Measurements from ENCODE around the gene ALG1. TPM values are rescaled to one million over a fixed set of nuclear protein-coding genes. Genes with fewer than 3 reads are reported as not detected.
A peak's percentile ranks its signal among the peaks of the same experiment; 100 is the strongest.

The ALG1 gene
- total RNA-seq, 2 experiments from 2014 or later = 21.1 to 29.0 TPM

- H3K27ac Mint-ChIP-seq = no peak overlapping the region
- no peak for DNase-seq
- no peak overlapping the region for H3K4me3 Mint-ChIP-seq
- H3K9me3 Mint-ChIP-seq (ENCODE audit: low read depth) = no peaks in the 10 kb centered on the region
- ATAC-seq = no peak
- no peaks in the 10 kb centered on the region for H3K27me3 Mint-ChIP-seq
- CTCF ChIA-PET = no interaction called here
- no peaks in the 10 kb centered on the region for H3K36me3 Mint-ChIP-seq
- peaks cover 4% of the 10 kb centered on the region for H3K4me1 Mint-ChIP-seq
These were observed 13.2 kb upstream of the ALG1 start for GRCh38 chr16:5058476-5058875.

DNA sequence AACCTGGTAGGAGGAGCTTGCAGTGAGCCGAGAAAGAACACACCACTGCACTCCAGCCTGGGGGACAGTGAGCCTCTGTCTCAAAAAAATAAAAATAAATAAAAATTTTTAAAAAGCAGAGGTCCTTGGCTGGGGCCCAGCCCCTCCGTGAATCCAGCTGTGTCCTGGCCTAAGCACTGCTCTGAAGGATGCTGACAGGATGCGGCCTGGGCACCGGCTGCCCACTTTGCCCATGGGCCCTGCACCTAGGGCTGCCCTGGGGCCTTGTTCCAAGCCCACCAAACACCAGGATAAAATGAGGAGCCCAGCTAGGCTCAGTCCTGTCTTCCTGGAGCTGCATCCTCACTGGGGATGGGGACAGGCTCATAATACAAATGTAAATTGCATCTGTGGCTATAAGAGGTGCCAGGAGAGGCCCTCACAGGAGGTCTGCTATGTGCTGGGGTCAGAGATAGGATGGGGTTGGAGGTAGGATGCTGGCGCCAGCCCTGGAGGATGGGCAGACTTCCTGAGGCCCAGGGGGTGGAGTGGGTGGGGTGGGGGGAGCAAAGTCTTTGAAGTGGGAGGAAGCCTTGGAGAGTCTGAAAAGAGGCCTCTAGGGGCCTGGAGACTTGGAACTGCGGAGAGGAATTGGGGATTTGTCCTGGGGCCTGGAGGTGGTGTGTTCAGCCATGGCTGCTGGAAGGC, 12.1 kb upstream of the ALG1 start:
- Mint-ChIP-seq H3K27ac (no peak overlapping the region), H3K36me3 (no peaks in the 10 kb centered on the region), H3K9me3 (ENCODE audit: low read depth) (no peaks in the 10 kb centered on the region), H3K4me3 (no peak overlapping the region), H3K4me1 (peaks cover 4% of the 10 kb centered on the region), H3K27me3 (no peaks in the 10 kb centered on the region)
- no peak for DNase-seq
- ATAC-seq = no peak
- CTCF ChIA-PET = interaction anchor here (1.2 to 1.6 kb wide), 2 partner anchors 8 to 25 kb away, joined by 3 to 4 read pairs; no protein-coding TSS in a partner anchor

DNA sequence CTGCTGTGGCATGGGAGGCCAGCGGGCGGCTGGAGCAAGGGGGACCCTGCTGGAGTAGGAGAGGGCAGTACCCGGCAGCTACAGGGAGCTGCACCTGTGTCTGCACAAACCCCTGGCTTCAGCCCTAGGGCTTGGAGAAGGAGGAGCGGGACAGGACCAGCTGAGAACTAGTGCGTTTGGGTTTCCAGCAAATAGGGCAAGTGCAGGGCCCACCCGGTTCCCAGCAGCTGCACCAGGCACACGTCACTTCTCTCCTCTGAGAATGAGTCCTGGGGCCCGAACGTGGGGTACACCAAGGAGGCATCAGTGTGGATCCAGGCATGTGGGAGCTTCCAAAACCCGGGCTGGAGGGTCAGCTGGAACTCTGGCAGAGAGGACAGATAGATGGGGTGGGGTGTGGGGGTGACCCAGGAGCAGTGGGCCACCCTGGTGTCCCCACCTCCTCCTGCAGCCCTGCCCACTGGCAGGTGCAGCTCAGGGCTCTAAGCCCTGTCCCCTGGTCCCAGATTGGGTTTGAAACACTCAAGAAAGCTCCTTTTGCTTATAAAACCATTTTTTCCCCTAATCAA, 11.5 kb upstream of the ALG1 start:
- H3K4me1 Mint-ChIP-seq = peaks cover 4% of the 10 kb centered on the region
- CTCF ChIA-PET = interaction anchor here (1.2 to 1.6 kb wide), 2 partner anchors 9 to 25 kb away, joined by 3 to 4 read pairs; no protein-coding TSS in a partner anchor
- ATAC-seq = no peak
- no peaks in the 10 kb centered on the region for H3K9me3 Mint-ChIP-seq (ENCODE audit: low read depth)
- H3K27me3 Mint-ChIP-seq = no peaks in the 10 kb centered on the region
- DNase-seq = no peak
- no peaks in the 10 kb centered on the region for H3K36me3 Mint-ChIP-seq
- no peak overlapping the region for H3K27ac Mint-ChIP-seq
- H3K4me3 Mint-ChIP-seq = no peak overlapping the region

DNA sequence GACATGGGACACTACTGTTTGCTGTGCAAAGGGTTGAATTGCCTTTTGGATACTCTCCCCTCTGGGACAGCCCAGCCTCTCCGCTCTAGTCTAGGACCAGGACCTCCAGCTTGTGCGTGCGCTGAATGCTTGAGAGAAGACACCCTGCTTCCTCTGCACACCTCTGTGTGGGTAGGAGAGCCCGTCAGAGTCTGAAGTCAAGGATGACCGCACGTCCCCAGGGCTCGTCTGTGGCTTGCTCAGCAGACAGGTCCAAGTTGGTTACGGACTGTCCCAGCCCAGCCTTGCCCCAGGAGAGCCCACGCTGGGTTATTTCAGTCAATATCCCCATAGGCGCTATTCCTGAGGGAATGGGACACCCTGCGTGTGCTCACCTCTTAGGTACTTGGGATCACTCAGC, 9.6 kb upstream of the ALG1 start:
- CTCF ChIA-PET = interaction anchor here (1.2 to 1.8 kb wide), 2 partner anchors 10 to 23 kb away, joined by 4 to 5 read pairs; partner anchors contain the start of gene ALG1

DNA sequence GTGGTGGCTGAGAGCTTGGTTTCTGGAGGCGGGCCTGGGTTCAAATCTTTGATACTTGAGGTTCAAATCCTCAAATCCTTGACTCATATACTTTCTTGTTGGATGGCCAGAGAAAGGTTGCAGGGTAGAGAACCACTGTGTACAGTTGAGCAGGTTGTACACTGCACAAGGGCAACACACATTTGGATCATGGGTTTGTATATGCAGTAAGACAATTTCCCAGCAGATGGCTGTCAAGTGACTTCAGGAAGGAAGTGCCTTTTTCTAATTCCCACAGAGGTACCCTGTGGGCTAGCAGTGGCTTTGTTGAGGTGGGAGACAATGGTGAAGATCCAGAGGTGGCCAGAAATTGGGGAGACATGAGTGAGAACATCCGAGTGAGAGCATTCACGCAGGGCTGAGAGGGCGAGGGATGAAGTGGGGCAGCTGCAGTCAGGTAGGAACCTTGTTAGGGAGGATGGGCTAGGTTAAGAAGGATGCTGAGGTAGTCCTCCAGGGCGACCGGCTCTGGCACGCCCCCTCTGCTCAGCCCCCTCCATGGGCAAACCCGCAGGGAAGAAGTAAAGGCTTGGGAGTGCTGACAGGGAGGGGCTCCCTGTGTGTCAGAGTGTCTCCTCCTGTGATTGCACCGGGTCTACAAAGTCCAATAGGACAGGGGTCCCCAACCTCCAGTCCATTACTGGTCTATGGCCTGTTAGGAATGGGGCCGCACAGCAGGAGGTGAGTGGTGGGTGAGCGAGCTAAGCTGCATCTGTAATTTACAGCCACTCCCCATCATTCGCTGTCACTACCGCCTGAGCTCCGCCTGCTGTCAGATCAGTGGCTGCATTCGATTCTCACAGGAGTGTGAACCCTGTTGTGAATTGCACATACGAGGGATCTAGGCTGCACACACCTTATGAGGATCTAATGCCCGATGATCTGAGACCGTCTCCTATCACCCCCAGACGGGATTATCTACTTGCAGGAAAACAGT, 8.6 kb upstream of the ALG1 start:
- ATAC-seq (no peak), DNase-seq (no peak)
- CTCF ChIA-PET = interaction anchor here (1.2 to 1.8 kb wide), 2 partner anchors 9 to 22 kb away, joined by 4 to 5 read pairs; partner anchors contain the start of gene ALG1
- Mint-ChIP-seq H3K4me1 (peaks cover 4% of the 10 kb centered on the region), H3K36me3 (no peaks in the 10 kb centered on the region), H3K4me3 (no peak overlapping the region), H3K27ac (no peak overlapping the region), H3K27me3 (no peaks in the 10 kb centered on the region), H3K9me3 (ENCODE audit: low read depth) (no peaks in the 10 kb centered on the region)

More for the DNA sequence above, 9.6 kb upstream of the ALG1 start:
- no peaks in the 10 kb centered on the region for H3K27me3 Mint-ChIP-seq
- H3K27ac Mint-ChIP-seq = no peak overlapping the region
- ATAC-seq (no peak), DNase-seq (no peak)
- H3K36me3 Mint-ChIP-seq = no peaks in the 10 kb centered on the region
- H3K9me3 Mint-ChIP-seq (ENCODE audit: low read depth) = no peaks in the 10 kb centered on the region
- peaks cover 4% of the 10 kb centered on the region for H3K4me1 Mint-ChIP-seq
- no peak overlapping the region for H3K4me3 Mint-ChIP-seq

DNA sequence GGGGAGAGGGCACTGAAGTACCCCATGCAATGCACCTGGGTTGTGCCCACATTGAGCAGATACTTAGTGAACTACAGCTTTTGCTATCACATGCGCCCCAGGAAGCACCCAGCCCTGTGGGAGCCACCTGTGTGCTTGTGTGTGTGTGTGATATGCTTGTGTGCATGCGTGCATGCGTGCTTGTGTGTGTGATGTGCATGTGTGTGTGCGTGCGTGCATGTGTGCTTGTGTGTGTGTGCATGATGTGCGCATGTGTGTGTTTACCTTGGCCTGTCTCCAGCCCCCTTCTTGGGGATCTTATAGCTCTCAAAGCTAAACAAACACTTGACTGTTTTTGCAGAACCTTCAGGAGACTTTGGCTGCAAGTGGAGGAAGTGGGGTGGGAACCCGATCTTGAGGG, 6.7 kb upstream of the ALG1 start:
- peaks cover 4% of the 10 kb centered on the region for H3K4me1 Mint-ChIP-seq
- no peaks in the 10 kb centered on the region for H3K9me3 Mint-ChIP-seq (ENCODE audit: low read depth)
- ATAC-seq (no peak), DNase-seq (no peak)
- H3K36me3 Mint-ChIP-seq = no peaks in the 10 kb centered on the region
- CTCF ChIA-PET = no interaction called here
- H3K27me3 Mint-ChIP-seq = no peaks in the 10 kb centered on the region
- H3K27ac Mint-ChIP-seq = no peak overlapping the region
- no peak overlapping the region for H3K4me3 Mint-ChIP-seq

DNA sequence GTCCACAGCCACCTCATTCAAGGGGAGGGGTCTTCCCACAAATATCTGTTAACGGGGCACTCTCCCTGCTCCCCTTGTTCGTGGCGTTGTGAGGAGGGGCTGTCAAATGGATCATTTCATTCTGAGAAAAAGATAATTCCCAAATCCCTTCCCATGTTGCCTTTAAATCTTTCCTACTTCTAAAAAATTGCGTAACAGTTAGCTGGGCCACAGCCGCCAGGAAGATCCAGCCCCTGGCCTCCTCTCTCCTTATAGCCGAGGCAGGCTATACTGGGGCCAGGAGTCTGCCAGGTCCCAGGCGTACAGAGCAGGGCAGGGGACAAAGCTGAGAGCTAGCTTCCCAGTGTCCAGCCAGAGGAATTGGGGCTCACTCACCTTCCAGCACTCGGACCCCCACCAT, 6.3 kb upstream of the ALG1 start:
- Mint-ChIP-seq H3K27me3 (no peaks in the 10 kb centered on the region), H3K9me3 (ENCODE audit: low read depth) (no peaks in the 10 kb centered on the region), H3K36me3 (no peaks in the 10 kb centered on the region), H3K27ac (no peak overlapping the region), H3K4me1 (peaks cover 4% of the 10 kb centered on the region), H3K4me3 (no peak overlapping the region)
- ATAC-seq (no peak), DNase-seq (no peak)
- CTCF ChIA-PET = no interaction called here

DNA sequence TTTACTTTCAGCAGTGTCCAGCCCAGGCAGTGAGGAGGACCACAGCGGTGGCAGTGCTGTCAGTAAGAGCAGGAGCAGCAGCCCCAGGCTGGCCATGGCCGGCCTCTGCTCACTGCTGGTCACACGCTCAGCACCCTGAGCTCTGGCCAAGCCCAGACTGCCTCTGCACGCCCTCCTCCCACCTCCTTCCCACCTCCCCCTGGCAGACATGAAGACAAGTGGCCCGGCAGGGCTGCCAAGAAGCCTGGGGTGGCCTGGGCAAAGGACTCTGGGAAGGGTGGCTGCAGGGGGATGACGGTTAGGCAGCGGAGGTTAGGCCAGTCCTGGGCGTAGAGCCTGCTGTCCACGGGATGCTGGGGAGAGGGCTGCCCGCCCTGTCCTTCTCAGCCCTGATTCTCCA, 5.8 kb upstream of the ALG1 start, which contains the start of gene C16orf89:
C16orf89 (minus strand) TSS at position 144 of the 400 bp plus-strand sequence; CDS start at position 96, 48 bp downstream.
- no peaks in the 10 kb centered on the region for H3K36me3 Mint-ChIP-seq
- ATAC-seq (no peak), DNase-seq (no peak)
- CTCF ChIA-PET = no interaction called here
- H3K27me3 Mint-ChIP-seq = no peaks in the 10 kb centered on the region
- no peak within 1 kb of the TSS for H3K27ac Mint-ChIP-seq
- peaks cover 6% of the 10 kb centered on the region for H3K4me1 Mint-ChIP-seq
- H3K4me3 Mint-ChIP-seq = no peak within 1 kb of the TSS
- peaks cover under 1% of the 10 kb centered on the region for H3K9me3 Mint-ChIP-seq (ENCODE audit: low read depth)

DNA sequence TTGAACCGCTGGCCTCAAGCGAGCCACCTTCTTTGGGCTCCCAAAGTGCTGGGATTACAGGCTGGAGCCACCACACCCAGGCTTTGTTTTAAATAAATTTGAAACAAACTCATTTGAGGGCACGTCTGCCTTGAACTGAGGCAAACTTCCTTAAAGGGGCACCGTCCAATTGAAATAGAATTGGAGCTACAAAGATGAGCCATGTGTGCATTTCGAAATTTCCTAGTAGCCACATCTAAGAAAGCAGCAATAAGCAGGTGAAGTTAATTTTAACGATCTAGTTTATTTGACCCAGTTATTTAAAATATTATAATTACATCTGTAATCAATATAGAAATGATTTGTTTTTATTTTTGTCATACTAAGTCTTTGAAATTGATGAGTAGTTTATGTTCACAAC, 5.1 kb upstream of the ALG1 start:
- H3K27ac Mint-ChIP-seq = no peak overlapping the region
- no peak overlapping the region for H3K4me3 Mint-ChIP-seq
- H3K9me3 Mint-ChIP-seq (ENCODE audit: low read depth) = peaks cover 3% of the 10 kb centered on the region
- H3K36me3 Mint-ChIP-seq = no peaks in the 10 kb centered on the region
- peaks cover 13% of the 10 kb centered on the region for H3K4me1 Mint-ChIP-seq
- DNase-seq (no peak), ATAC-seq (no peak)
- H3K27me3 Mint-ChIP-seq = no peaks in the 10 kb centered on the region
- CTCF ChIA-PET = no interaction called here

DNA sequence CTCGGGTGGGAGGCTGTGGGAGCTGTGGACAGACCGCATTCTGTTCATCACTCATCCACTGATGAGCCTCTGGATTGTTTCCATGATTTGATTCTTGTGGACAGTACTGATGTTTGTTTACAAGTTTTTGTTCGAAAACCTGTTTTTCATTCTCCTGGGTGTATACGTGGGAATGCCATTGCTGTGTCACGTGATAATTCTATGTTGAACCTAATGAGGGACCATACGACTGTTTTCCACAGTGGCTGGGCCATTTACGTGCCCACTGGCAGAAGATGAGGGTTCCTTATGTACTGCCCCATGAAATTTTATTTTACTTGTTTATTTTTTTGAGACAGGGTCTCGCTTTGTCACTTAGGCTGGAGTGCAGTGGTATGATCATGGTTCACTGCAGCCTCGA, 2.6 kb upstream of the ALG1 start:
- Mint-ChIP-seq H3K27ac (no peak overlapping the region), H3K4me3 (no peak overlapping the region), H3K36me3 (no peaks in the 10 kb centered on the region), H3K4me1 (peaks cover 25% of the 10 kb centered on the region), H3K27me3 (no peaks in the 10 kb centered on the region), H3K9me3 (ENCODE audit: low read depth) (peaks cover 3% of the 10 kb centered on the region)
- no peak for DNase-seq
- CTCF ChIA-PET = no interaction called here
- no peak for ATAC-seq

- CTCF ChIA-PET = interaction anchor here (1.1 to 3.1 kb wide), 3 partner anchors 12 to 22 kb away, joined by 3 to 9 read pairs (median 6); no protein-coding TSS in a partner anchor
- H3K9me3 Mint-ChIP-seq (ENCODE audit: low read depth) = peaks cover 3% of the 10 kb centered on the region
- H3K27ac Mint-ChIP-seq = no peak overlapping the region
- peaks cover 4% of the 10 kb centered on the region for H3K36me3 Mint-ChIP-seq
- H3K27me3 Mint-ChIP-seq = no peaks in the 10 kb centered on the region
- no peak for DNase-seq
- H3K4me3 Mint-ChIP-seq = no peak overlapping the region
- ATAC-seq = no peak
- H3K4me1 Mint-ChIP-seq = peaks cover 28% of the 10 kb centered on the region
These were observed 1.8 kb upstream of the ALG1 start for GRCh38 chr16:5069854-5070253.

DNA sequence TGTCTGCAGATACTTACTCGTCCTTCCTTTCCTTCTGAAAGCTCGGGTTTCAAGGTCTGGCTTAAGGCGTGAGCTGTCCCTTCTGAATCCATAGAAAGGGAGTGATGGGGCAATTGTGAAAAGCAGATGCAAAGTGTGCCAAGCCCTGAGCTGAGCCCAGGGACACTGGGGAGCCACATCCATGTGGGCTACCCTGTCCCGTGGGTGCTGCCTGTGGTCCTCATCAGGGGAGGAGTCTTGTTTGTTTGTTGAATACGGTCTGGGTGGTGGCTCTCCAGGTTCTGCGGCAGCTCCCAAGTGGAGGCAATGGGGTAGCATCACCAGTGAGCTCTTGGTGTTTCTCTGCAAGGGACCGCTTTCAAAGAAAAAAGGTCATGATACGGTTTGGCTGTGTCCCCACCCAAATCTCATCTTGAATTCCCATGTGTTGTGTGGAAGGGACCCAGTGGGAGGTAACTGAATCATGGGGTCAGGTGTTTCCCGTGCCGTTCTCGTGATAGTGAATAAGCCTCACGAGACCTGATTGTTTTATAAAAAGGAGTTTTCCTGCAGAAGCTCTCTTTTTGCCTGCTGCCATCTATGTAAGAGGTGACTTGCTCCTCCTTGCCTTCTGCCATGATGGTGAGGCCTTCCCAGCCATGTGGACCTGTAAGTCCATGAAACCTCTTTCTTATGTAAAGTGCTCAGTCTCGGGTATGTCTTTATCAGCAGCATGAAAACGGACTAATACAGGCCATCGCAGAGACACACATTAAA, 1.0 kb upstream of the ALG1 start:
- Mint-ChIP-seq H3K4me3 (peak overlapping the region; percentile 98), H3K4me1 (peaks cover 28% of the 10 kb centered on the region), H3K27ac (peak overlapping the region; percentile 96), H3K27me3 (no peaks in the 10 kb centered on the region), H3K36me3 (peaks cover 10% of the 10 kb centered on the region), H3K9me3 (ENCODE audit: low read depth) (peaks cover 3% of the 10 kb centered on the region)
- DNase-seq (no peak), ATAC-seq (no peak)
- CTCF ChIA-PET = interaction anchor here (1.1 to 3.1 kb wide), 5 partner anchors 11 to 114 kb away, joined by 3 to 9 read pairs (median 6); no protein-coding TSS in a partner anchor

- peaks cover 3% of the 10 kb centered on the region for H3K9me3 Mint-ChIP-seq (ENCODE audit: low read depth)
- H3K27ac Mint-ChIP-seq = peak overlapping the region; percentile 96
- no peak for ATAC-seq
- H3K4me1 Mint-ChIP-seq = peaks cover 28% of the 10 kb centered on the region
- H3K4me3 Mint-ChIP-seq = peak overlapping the region; percentile 98
- no peak for DNase-seq
- no peaks in the 10 kb centered on the region for H3K27me3 Mint-ChIP-seq
- CTCF ChIA-PET = interaction anchor here (1.0 to 3.1 kb wide), 5 partner anchors 8 to 115 kb away, joined by 3 to 9 read pairs (median 4); no protein-coding TSS in a partner anchor
- peaks cover 17% of the 10 kb centered on the region for H3K36me3 Mint-ChIP-seq
These were observed 332 bp upstream of the ALG1 start for GRCh38 chr16:5071341-5071680.
